Right atrium auricular region (tissue), 2 donors: ENCODE data around the gene PTPN23. TPM values are rescaled to one million over a fixed set of nuclear protein-coding genes. Genes with fewer than 3 reads are reported as not detected.

Experiments
- DNase-seq: peaks from one replicate; pipeline ENCODE4 v3.0.0-alpha.2; 2019; ENCODE audit warnings: low spot score
- H3K27ac ChIP-seq, 2 donors: fragments of 200-600 bp; sonication (generic); 1 replicate in 1 of 2; 2 replicates in 1 of 2; pipeline ENCODE4 v1.5.1; 2016 to 2019
- H3K27me3 ChIP-seq, 2 donors: fragments of 200-600 bp; sonication (generic); one replicate each; pipeline versions ENCODE4 v1.5.1 to v1.6.0; 2017 to 2019
- H3K36me3 ChIP-seq: fragments of 200-600 bp; sonication (generic); one replicate; pipeline ENCODE4 v1.5.1; 2016
- H3K4me1 ChIP-seq, 2 donors: fragments of 200-600 bp; sonication (generic); one replicate each; pipeline versions ENCODE4 v1.5.1 to v1.6.0; 2017 to 2019
- H3K4me3 ChIP-seq, 2 donors: fragments of 200-600 bp; sonication (generic); 1 replicate in 1 of 2; 2 replicates in 1 of 2; pipeline ENCODE4 v1.5.1; 2017 to 2019; ENCODE audit warnings: mild to moderate bottlenecking in 1 of 2, moderate library complexity in 1 of 2
- H3K9me3 ChIP-seq, 2 donors: fragments of 200-600 bp; sonication (generic); one replicate each; pipeline ENCODE4 v1.5.1; 2019
- CTCF ChIP-seq, 2 donors: fragments of 200-600 bp; sonication (generic); IDR thresholded peaks; one replicate each; pipeline ENCODE4 v1.5.1; 2019; ENCODE audit warnings: antibody characterized with exemption in 2 of 2
- total RNA-seq, 2 donors: library from RNA; depleted of rRNA; stranded (reverse); fragments of >200 nt; gene quantifications; one replicate each; pipeline ENCODE4 v1.1.0, GENCODE V29; 2016

The PTPN23 gene
- total RNA-seq, 2 donors from 2014 or later: 13.7 to 18.8 TPM

- no peak for DNase-seq
- no peak overlapping the region for H3K4me3 ChIP-seq
- no peaks in the 10 kb centered on the region for H3K9me3 ChIP-seq
- no peaks in the 10 kb centered on the region for H3K27me3 ChIP-seq
- peaks cover 17% of the 10 kb centered on the region for H3K36me3 ChIP-seq
- peaks cover 0 to 24% of the 10 kb centered on the region in 2 donors for H3K4me1 ChIP-seq
- H3K27ac ChIP-seq: no peak overlapping the region
- no peak for TF ChIP-seq CTCF (IDR thresholded peaks at IDR 0.05)
These were observed 17.4 kb downstream of the PTPN23 start for GRCh38 chr3:47398228-47398627.

GRCh38 chr3:47399016-47399415 is 18.2 kb downstream of the PTPN23 start:
- H3K36me3 ChIP-seq: peaks cover 17% of the 10 kb centered on the region
- H3K9me3 ChIP-seq: no peaks in the 10 kb centered on the region
- peaks cover 0 to 17% of the 10 kb centered on the region in 2 donors for H3K4me1 ChIP-seq
- no peak overlapping the region for H3K27ac ChIP-seq
- no peak overlapping the region for H3K4me3 ChIP-seq
- H3K27me3 ChIP-seq: no peaks in the 10 kb centered on the region
- TF ChIP-seq CTCF (IDR thresholded peaks at IDR 0.05): no peak
- DNase-seq: no peak

- no peak for DNase-seq
- peaks cover 17% of the 10 kb centered on the region for H3K36me3 ChIP-seq
- peaks cover 0 to 16% of the 10 kb centered on the region in 2 donors for H3K4me1 ChIP-seq
- no peak overlapping the region for H3K27ac ChIP-seq
- no peaks in the 10 kb centered on the region for H3K9me3 ChIP-seq
- TF ChIP-seq CTCF (IDR thresholded peaks at IDR 0.05): no peak
- H3K27me3 ChIP-seq: no peaks in the 10 kb centered on the region
- no peak overlapping the region for H3K4me3 ChIP-seq
These were observed 18.9 kb downstream of the PTPN23 start for GRCh38 chr3:47399531-47400270.

GRCh38 chr3:47404431-47404876 is 23.6 kb downstream of the PTPN23 start:
- DNase-seq: no peak
- Histone ChIP-seq H3K4me1 (peaks cover 0 to 21% of the 10 kb centered on the region in 2 donors), H3K4me3 (no peak overlapping the region), H3K27me3 (no peaks in the 10 kb centered on the region), H3K27ac (peak overlapping the region; percentile 43 to 71), H3K9me3 (no peaks in the 10 kb centered on the region), H3K36me3 (peaks cover 41% of the 10 kb centered on the region)
- no peak for TF ChIP-seq CTCF (IDR thresholded peaks at IDR 0.05)

- no peak for DNase-seq
- Histone ChIP-seq H3K27ac (peak overlapping the region; percentile 43 to 71), H3K4me3 (no peak overlapping the region), H3K27me3 (no peaks in the 10 kb centered on the region), H3K36me3 (peaks cover 41% of the 10 kb centered on the region), H3K4me1 (peaks cover 0 to 21% of the 10 kb centered on the region in 2 donors), H3K9me3 (no peaks in the 10 kb centered on the region)
- no peak for TF ChIP-seq CTCF (IDR thresholded peaks at IDR 0.05)
These were observed 24.4 kb downstream of the PTPN23 start for GRCh38 chr3:47404955-47405790.
